CD4-positive, alpha-beta T cell treated with Interleukin-17A for 4 hours (primary cell): Measurements from ENCODE around the gene TMPRSS13.

ENCODE experiments used
- DNase-seq: peaks from one replicate; pipeline ENCODE4 v3.0.0-alpha.2; 2020; ENCODE audit warnings: mixed read lengths

The TMPRSS13 gene

GRCh38 chr11:117910525-117910924 is 18.7 kb downstream of the TMPRSS13 start:
- DNase-seq = no peak

- no peak for DNase-seq
These were observed 19.4 kb downstream of the TMPRSS13 start for GRCh38 chr11:117909611-117910382.

- DNase-seq = no peak
These were observed 20.1 kb downstream of the TMPRSS13 start for GRCh38 chr11:117908959-117909610.

GRCh38 chr11:117908109-117908895 is 20.9 kb downstream of the TMPRSS13 start:
- DNase-seq = no peak

- DNase-seq = peak; percentile 46
These were observed 21.7 kb downstream of the TMPRSS13 start for GRCh38 chr11:117907276-117908108.

- no peak for DNase-seq
These were observed 22.5 kb downstream of the TMPRSS13 start for GRCh38 chr11:117906710-117907109.

GRCh38 chr11:117906126-117906525 is 23.1 kb downstream of the TMPRSS13 start:
- no peak for DNase-seq

- DNase-seq = no peak
These were observed 23.7 kb downstream of the TMPRSS13 start for GRCh38 chr11:117905524-117905923.

GRCh38 chr11:117903505-117904382 is 25.5 kb downstream of the TMPRSS13 start:
- no peak for DNase-seq

- no peak for DNase-seq
These were observed 27.0 kb downstream of the TMPRSS13 start for GRCh38 chr11:117902001-117902845.

GRCh38 chr11:117901601-117902000 is 27.6 kb downstream of the TMPRSS13 start:
- no peak for DNase-seq

- no peak for DNase-seq
These were observed 28.3 kb downstream of the TMPRSS13 start for GRCh38 chr11:117900720-117901440.

- no peak for DNase-seq
These were observed 29.0 kb downstream of the TMPRSS13 start for GRCh38 chr11:117900121-117900648.

GRCh38 chr11:117898059-117898458 is 31.1 kb downstream of the TMPRSS13 start:
- DNase-seq = no peak

GRCh38 chr11:117892651-117893050 is 36.6 kb downstream of the TMPRSS13 start:
- DNase-seq = no peak

- no peak for DNase-seq
These were observed 37.8 kb downstream of the TMPRSS13 start for GRCh38 chr11:117891362-117891761.

- DNase-seq = no peak
These were observed 41.0 kb downstream of the TMPRSS13 start for GRCh38 chr11:117888139-117888566.

GRCh38 chr11:117887431-117888138 is 41.6 kb downstream of the TMPRSS13 start:
- DNase-seq = no peak

GRCh38 chr11:117885777-117886176 is 43.4 kb downstream of the TMPRSS13 start:
- DNase-seq = no peak
